ENCODE results near the gene LRRC66. TPM values are rescaled to one million over a fixed set of nuclear protein-coding genes. Genes with fewer than 3 reads are reported as not detected.

LRRC66 gene
- 0.82 TPM for total RNA-seq

GRCh38 chr4:52019936-52020657 lies at the start of gene LRRC66:
Gene LRRC66 (minus strand): TSS chr4:52020363. CDS start chr4:52017613, 2,750 bp downstream.

GRCh38 chr4:52051213-52051614 lies 31.1 kb upstream of the LRRC66 start, which contains the start of gene SPATA18:
Gene SPATA18 (plus strand): TSS chr4:52051304. CDS start chr4:52051705, 401 bp downstream.

GRCh38 chr4:52038103-52038912 lies 18.1 kb upstream of the LRRC66 start, which contains the start of gene SGCB:
Gene SGCB (minus strand): TSS chr4:52038299. CDS start chr4:52038259, 40 bp downstream.

Small RNAs within 50 kb of the gene (small RNA-seq; reads per million reads assigned to genes)
- not detected for gene AC104784.1 (ENCODE audit: low replicate concordance)

Other genes with a start within 250 kb of the LRRC66 start
- gene DCUN1D4, start 177.2 kb downstream of the LRRC66 start, total RNA-seq: 36.1 TPM
- gene SGCB, start 17.9 kb upstream of the LRRC66 start, total RNA-seq: 54.5 TPM
- gene SPATA18, start 30.9 kb upstream of the LRRC66 start, total RNA-seq: 1.9 TPM

Data from metanephros (tissue), 2 donors.